Endothelial cell of hepatic sinusoid (primary cell): ENCODE results near the gene ADIG.

Source experiments
- in situ Hi-C: cut with HindIII; loops from 2 replicates; pipeline ENCODE4 v1.10.0; 2017; ENCODE audit warnings: low sequenced_read_pairs

The ADIG gene

DNA sequence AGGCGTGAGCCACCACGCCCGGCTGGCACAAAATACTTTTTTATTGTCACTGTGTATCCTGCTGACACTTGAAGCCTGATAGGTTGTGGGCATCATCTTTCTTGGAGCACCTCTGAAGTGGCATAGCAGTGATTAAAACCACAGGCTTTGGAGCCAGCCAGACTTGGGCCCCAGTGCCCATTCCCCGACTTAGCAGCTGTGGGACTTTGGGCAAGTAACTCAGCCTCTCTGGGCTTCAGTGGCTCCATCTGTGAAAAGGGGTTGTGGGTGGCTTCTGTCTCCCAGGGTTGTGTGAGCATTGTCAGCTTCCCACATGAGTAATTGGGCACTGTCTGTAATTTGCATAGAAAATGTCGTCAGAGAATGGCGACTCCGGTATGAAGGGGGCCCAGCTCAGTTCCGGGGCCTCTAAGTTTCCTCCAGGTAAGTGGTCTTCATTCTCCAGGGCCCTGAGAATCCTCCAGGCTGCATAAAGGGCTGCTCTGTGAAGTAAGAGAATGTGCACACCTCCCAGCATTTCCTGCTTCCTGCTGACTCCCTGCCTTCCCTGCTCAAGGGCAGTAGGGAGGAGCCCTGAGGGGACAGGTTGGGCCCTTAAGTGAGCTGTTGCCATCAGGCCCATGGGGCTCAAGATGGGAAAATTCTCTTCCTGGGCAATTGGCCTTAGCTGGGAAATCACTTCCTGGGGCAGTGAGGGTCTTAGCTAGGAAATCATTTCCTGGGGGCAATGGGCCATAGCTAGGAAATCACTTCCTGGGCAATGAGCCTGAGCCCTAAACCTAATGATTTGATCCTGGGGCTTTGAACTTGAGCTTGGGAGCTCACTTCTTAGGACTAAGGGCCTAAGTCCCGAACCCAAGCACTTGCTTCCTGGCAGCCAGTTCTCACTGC, 47.8 kb downstream of the ADIG start:
- in situ Hi-C loops: loop anchor here (10.0 kb wide), 1 partner anchor 96 kb away; the partner anchor contains the start of gene SLC32A1

DNA sequence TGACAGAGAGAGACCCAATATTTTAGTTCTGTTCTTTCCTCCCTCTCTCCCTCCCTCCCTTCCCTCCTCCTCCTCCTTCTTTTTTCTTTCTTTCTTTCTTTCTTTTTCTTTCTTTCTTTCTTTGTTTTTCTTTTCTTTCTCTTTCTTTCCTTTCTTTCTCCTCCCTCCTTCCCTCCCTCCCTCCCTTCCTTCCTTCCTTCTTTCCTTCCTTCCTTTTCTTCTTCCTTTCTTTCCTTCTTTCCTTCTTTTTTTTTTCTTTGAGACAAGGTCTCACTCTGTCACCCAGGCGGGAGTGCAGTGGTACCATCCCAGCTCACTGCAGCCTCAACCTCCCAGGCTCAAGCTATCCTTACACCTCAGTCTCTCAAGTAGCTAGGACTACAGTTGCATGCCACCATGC, 49.0 kb downstream of the ADIG start:
- in situ Hi-C loops: loop anchor here (10.0 kb wide), 1 partner anchor 95 kb away; the partner anchor contains the start of gene SLC32A1

DNA sequence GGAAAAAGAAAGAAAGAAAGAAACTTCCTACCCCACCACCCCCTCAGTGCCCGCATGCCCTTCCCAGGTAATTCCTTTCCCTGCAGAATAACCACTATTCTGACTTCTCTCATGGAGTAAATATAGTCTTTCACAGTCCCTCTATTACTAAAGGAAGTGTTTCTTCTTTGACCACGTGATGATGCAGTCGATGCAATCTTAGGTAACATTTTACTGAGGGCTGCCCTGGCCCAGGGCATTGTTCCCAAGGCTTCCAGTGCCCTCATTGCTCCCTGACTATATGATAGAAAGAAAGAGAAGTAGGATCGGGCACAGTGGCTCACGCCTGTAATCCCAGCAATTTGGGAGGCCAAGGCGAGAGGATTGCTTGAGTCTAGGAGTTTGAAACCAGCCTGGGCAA, 49.7 kb downstream of the ADIG start:
- in situ Hi-C loops: no loop called here

DNA sequence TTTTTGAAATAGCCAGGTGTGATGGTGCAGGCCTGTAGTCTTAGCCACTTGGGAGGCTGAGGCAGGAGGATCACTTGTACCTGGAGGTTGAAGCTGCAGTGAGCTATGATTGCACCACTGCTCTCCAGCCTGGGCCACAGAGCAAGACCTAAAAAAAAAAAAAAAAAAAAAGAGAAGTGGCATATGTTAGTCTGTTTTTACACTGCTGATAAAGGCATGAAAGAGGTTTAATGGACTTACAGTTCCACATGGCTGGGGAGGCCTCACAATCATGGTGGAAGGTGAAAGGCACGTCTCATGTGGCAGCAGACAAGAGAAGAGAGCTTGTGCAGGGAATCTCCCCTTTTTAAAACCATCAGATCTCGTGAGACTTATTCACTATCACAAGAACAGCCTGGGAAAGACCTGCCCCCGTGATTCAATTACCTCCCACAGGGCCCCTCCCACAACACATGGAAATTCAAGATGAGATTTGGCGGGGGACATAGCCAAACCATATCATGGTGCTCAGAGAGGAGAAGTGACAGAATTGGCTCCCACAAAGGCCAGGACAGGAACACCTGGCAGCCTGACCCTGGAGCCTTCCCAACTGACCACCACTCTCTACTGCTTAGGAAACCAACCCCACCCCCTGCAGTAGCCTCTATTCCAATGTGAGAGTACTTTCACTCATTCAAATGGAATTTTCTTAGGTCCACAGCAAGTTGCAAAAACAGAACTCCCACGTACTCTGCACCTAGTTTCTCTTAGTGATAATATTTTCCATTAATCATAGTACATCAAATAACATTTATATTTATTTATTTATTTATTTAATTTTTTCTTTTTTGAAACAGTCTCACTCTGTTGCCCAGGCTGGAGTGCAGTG, 50.4 kb downstream of the ADIG start:
- in situ Hi-C loops: no loop called here

DNA sequence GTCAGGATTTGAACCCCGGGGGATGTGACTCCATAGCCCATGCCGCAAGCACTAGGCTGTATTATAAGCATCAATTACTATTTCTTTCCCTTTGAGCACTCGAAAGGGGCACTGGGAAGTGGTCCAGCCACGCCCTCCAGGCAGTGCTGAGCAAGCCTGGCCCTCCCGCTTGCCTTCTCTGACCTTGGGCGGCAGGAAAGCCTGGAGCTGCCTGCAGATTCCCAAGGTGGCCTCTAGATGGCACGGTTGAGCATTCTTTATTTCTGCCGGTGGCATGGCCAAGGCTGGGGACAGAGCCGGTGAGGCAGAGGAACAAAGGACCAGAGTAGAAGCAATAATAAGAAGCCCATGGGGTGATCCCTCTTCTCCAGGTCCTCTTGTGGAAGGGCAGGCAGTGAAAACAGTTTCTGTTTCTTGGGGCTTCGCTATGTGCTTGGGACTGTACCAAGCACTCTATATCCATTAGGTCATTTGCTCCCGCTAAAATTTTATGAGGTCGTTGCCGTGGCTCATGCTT, 52.6 kb downstream of the ADIG start:
- in situ Hi-C loops: no loop called here

DNA sequence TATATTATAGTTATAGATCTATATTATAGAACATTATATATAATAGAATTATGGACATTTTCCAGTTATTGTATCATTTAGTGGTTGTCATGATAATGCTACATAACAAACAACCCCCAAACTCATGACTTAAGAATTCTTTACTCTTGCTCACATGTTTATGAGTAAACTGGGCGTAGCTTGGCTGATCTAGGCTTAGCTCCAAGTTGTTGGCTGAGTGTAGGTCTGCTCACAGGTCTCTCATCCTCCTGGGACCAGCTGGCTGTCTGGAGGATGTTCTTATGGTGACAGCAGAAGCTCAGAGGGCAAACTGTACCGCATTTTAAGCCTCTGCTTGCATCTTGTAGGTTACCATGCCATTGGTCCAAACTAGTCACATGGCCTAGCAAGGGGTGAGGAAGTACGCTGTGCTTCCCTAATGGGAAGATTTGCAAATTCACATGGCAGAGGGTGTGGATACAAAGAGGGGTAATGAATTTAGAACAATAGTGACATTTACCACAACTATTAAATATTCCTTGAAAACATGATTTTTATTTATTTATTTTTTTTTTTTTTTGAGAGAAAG, 54.8 kb downstream of the ADIG start:
- in situ Hi-C loops: no loop called here
